ENCODE data around the gene SLC47A2.

DNA sequence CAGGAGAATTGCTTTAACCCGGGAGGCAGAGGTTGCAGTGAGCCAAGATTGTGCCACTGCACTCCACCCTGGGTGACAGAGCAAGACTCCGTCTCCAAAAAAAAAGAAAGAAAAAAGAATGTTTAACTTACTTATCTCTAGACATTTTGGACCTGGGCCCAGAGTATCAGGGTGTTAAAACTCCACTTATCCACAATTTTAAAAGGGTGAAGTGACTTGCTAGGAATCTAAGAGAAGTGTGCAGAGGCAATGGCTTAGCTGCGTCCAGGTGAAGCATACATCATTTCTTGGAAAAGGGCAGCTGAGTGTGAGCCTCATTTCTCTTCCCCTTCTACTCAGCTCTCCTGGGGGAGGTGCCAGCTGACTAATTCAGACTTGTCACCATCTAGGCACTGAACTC lies 42.8 kb downstream of the SLC47A2 start:
- TF ChIP-seq GABPA (IDR thresholded peaks at IDR 0.05; ENCODE audit: low read depth) = no peak
- TF ChIP-seq, protein P1, sequence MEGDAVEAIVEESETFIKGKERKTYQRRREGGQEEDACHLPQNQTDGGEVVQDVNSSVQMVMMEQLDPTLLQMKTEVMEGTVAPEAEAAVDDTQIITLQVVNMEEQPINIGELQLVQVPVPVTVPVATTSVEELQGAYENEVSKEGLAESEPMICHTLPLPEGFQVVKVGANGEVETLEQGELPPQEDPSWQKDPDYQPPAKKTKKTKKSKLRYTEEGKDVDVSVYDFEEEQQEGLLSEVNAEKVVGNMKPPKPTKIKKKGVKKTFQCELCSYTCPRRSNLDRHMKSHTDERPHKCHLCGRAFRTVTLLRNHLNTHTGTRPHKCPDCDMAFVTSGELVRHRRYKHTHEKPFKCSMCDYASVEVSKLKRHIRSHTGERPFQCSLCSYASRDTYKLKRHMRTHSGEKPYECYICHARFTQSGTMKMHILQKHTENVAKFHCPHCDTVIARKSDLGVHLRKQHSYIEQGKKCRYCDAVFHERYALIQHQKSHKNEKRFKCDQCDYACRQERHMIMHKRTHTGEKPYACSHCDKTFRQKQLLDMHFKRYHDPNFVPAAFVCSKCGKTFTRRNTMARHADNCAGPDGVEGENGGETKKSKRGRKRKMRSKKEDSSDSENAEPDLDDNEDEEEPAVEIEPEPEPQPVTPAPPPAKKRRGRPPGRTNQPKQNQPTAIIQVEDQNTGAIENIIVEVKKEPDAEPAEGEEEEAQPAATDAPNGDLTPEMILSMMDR (IDR thresholded peaks at IDR 0.05; ENCODE audit: insufficient read depth, low read length) = no peak
- TF ChIP-seq POLR2AphosphoS5 (IDR thresholded peaks at IDR 0.05; ENCODE audit: low read depth) = no peak
- TF ChIP-seq, protein P2, sequence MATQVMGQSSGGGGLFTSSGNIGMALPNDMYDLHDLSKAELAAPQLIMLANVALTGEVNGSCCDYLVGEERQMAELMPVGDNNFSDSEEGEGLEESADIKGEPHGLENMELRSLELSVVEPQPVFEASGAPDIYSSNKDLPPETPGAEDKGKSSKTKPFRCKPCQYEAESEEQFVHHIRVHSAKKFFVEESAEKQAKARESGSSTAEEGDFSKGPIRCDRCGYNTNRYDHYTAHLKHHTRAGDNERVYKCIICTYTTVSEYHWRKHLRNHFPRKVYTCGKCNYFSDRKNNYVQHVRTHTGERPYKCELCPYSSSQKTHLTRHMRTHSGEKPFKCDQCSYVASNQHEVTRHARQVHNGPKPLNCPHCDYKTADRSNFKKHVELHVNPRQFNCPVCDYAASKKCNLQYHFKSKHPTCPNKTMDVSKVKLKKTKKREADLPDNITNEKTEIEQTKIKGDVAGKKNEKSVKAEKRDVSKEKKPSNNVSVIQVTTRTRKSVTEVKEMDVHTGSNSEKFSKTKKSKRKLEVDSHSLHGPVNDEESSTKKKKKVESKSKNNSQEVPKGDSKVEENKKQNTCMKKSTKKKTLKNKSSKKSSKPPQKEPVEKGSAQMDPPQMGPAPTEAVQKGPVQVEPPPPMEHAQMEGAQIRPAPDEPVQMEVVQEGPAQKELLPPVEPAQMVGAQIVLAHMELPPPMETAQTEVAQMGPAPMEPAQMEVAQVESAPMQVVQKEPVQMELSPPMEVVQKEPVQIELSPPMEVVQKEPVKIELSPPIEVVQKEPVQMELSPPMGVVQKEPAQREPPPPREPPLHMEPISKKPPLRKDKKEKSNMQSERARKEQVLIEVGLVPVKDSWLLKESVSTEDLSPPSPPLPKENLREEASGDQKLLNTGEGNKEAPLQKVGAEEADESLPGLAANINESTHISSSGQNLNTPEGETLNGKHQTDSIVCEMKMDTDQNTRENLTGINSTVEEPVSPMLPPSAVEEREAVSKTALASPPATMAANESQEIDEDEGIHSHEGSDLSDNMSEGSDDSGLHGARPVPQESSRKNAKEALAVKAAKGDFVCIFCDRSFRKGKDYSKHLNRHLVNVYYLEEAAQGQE (IDR thresholded peaks at IDR 0.05; ENCODE audit: insufficient replicate concordance, low read depth) = no peak
- no peak for TF ChIP-seq SPI1 (IDR thresholded peaks at IDR 0.05; ENCODE audit: borderline replicate concordance, low read depth)
